CD4-positive, alpha-beta T cell treated with Interferon alpha-2 for 1 hour (primary cell): ENCODE results near the gene ZNF432.

Source experiments
- DNase-seq, 2 donors: peaks; one replicate each; pipeline ENCODE4 v3.0.0-alpha.2; 2020 to 2022

Gene ZNF432

DNA sequence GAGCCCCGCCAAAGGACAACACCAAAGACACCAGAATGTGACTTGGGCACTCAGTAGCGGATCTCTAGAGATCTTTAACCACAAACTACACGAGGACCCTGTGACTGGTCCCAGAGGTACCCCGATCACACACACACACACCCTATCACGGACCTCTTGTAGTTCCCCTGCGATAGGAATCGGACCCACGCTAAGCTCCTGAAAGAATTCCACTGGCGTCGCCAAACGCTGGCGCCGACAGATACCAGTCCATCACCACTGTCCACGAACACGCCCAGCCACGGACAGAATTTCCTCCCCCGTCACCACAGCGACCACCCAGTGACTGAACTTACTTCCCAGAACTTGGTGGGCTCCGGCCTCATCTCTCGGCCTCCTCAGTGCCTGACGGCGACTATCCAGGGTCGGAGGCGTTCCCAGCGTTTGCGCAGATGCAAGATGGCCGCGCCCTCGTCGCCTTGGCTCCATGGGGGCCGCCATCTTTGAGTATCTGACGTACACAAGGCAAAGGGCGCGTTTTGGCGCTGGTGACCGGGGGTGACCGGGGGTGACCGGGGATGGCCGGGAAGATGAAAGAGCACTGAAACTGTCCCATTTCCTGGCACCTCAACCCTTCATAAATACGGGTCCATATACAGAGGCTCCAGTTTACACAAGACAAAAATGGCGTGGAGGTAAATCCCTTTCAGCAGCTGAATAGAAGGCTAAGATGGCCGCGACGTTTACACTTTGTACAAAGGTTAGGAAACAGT is 40.7 kb downstream of the ZNF432 start, which contains the start of gene ZNF615:
Gene ZNF615 (minus strand): TSS at position 406 of the 752 bp plus-strand sequence. CDS start 4,500 bp downstream, outside the sequence.
- DNase-seq = peak; percentile 82 to 90

DNA sequence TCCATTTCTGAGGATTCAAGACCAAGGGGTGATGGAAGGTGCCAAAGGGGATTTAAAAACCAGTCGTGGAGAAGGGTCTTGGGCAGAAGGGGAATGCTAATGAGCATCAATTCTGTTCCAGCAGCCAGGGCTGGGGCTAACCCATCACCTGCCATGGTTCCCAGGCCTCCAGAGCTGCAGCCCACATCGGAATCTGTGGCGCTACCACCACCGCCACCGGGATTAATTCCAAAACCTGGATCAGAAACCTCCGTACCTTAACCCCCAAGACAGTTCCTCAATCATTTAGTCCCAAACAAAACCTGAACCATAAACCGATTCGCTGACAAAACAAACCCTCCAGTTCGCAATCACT is 41.2 kb downstream of the ZNF432 start:
- DNase-seq = no peak

GRCh38 chr19:51994048-51994644 is 54.5 kb downstream of the ZNF432 start:
- no peak for DNase-seq

DNA sequence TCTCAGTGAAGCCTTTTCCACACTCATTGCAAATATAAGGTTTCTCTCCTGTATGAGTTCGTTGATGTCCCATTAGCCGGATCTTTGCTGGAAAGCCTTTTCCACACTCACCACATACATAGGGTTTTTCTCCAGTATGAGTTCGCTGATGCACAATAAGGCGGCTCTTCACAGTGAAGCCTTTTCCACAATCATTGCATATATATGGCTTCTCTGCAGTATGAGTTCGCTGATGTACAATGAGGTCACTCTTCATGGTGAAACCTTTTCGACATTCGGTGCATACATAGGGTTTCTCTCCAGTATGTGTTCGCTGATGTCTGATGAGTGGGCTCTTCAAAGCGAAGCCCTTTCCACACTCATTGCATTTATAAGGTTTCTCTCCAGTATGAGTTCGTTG is 55.2 kb downstream of the ZNF432 start:
- no peak for DNase-seq

- peak; percentile 93 to 95 for DNase-seq
Measured at GRCh38 chr19:51986309-51987291, 62.0 kb downstream of the ZNF432 start, which contains the start of gene ZNF350. Gene ZNF350, minus strand, starts transcription at chr19:51986840. Its CDS starts 12,480 bp downstream, at chr19:51974360.

- no peak for DNase-seq
Measured at GRCh38 chr19:51983361-51983760, 65.3 kb downstream of the ZNF432 start.
